GM12891 (cell line): ENCODE results near the gene KRTAP12-3.

Experiments
- POLR2A ChIP-seq: IDR thresholded peaks from 2 replicates; pipeline ENCODE4 v1.6.1; 2011; ENCODE audit warnings: low read depth, low read length, control low read depth
- POLR2AphosphoS5 ChIP-seq: IDR thresholded peaks from 2 replicates; pipeline ENCODE4 v1.6.1; 2011; ENCODE audit warnings: low read depth, low read length, control low read depth
- POU2F2 ChIP-seq: IDR thresholded peaks from 2 replicates; pipeline ENCODE4 v1.6.1; 2011; ENCODE audit warnings: low read depth, mild to moderate bottlenecking, control low read depth, low read length, moderate library complexity
- SPI1 ChIP-seq: IDR thresholded peaks from 2 replicates; pipeline ENCODE4 v1.6.1; 2011; ENCODE audit warnings: low read depth, low read length, control low read depth
- TAF1 ChIP-seq: IDR thresholded peaks from 2 replicates; pipeline ENCODE4 v1.6.1; 2011; ENCODE audit warnings: low read depth, low read length, control low read depth

GRCh38 chr21:44649521-44650100 is 8.1 kb upstream of the KRTAP12-3 start:
- TF ChIP-seq POLR2A (no peak), TAF1 (no peak), POLR2AphosphoS5 (no peak), SPI1 (no peak), POU2F2 (no peak)
